ENCODE data around the gene SRSF3. TPM values are rescaled to one million over a fixed set of nuclear protein-coding genes. Genes with fewer than 3 reads are reported as not detected.

The SRSF3 gene
- total RNA-seq, 1 experiment from 2014 or later, result 425 TPM

GRCh38 chr6:36547646-36548400, 46.3 kb upstream of the SRSF3 start:
- Histone ChIP-seq H3K9me3 (no peaks in the 10 kb centered on the region), H3K4me3 (ENCODE audit: low read depth, low read length) (peak overlapping the region; percentile 0; the same call in 1 of the 2 replicates), H3K4me1 (peaks cover 6% of the 10 kb centered on the region; the same call in 1 of the 2 replicates), H3K36me3 (ENCODE audit: control insufficient read depth, insufficient read depth, low read length) (no peaks in the 10 kb centered on the region), H3K27me3 (replicated peaks; ENCODE audit: control insufficient read depth, insufficient read depth, low read length) (no peaks in the 10 kb centered on the region)
- Mint-ChIP-seq H3K36me3 (ENCODE audit: insufficient read depth, unreplicated experiment) (peaks cover 11% of the 10 kb centered on the region), H3K27me3 (ENCODE audit: insufficient read depth, unreplicated experiment) (no peaks in the 10 kb centered on the region), H3K4me1 (ENCODE audit: low read depth, unreplicated experiment) (peaks cover 8% of the 10 kb centered on the region), H3K4me3 (ENCODE audit: unreplicated experiment) (peak overlapping the region; percentile 99), H3K9me3 (ENCODE audit: unreplicated experiment) (no peaks in the 10 kb centered on the region), H3K27ac (ENCODE audit: unreplicated experiment) (no peak overlapping the region)
- no peak for DNase-seq
- ChIA-PET CTCF (interaction anchor here (0.5 kb wide), 1 partner anchor 47 kb away, joined by 12 read pairs; no protein-coding TSS in a partner anchor), POLR2A (no interaction called here)
- BruUV-seq (replicated peaks), result TSS peak; percentile 85
- no peak for TF ChIP-seq CTCF (IDR thresholded peaks at IDR 0.05; ENCODE audit: insufficient read depth in 1 of 2, low read depth in 1 of 2, low read length in 1 of 2, severe bottlenecking in 1 of 2, unreplicated experiment in 1 of 2)
- intact Hi-C loops (cut with micrococcal nuclease; ENCODE audit: unreplicated experiment), result loop anchor here (1.0 to 2.0 kb wide), 3 partner anchors 31 to 125 kb away; partner anchors contain the start of gene SRSF3

GRCh38 chr6:36548401-36548743, 45.8 kb upstream of the SRSF3 start:
- H3K27me3 Mint-ChIP-seq (ENCODE audit: insufficient read depth, unreplicated experiment), result no peaks in the 10 kb centered on the region
- Histone ChIP-seq H3K27me3 (replicated peaks; ENCODE audit: control insufficient read depth, insufficient read depth, low read length) (no peaks in the 10 kb centered on the region), H3K4me3 (ENCODE audit: low read depth, low read length) (no peak overlapping the region), H3K36me3 (ENCODE audit: control insufficient read depth, insufficient read depth, low read length) (no peaks in the 10 kb centered on the region), H3K4me1 (peaks cover 6% of the 10 kb centered on the region; the same call in 1 of the 2 replicates), H3K9me3 (no peaks in the 10 kb centered on the region)
- no peak overlapping the region for H3K4me3 Mint-ChIP-seq (ENCODE audit: unreplicated experiment)
- intact Hi-C loops (cut with micrococcal nuclease; ENCODE audit: unreplicated experiment), result no loop called here
- no peak for TF ChIP-seq CTCF (IDR thresholded peaks at IDR 0.05; ENCODE audit: insufficient read depth in 1 of 2, low read depth in 1 of 2, low read length in 1 of 2, severe bottlenecking in 1 of 2, unreplicated experiment in 1 of 2)
- H3K27ac Mint-ChIP-seq (ENCODE audit: unreplicated experiment), result no peak overlapping the region
- H3K9me3 Mint-ChIP-seq (ENCODE audit: unreplicated experiment), result no peaks in the 10 kb centered on the region
- H3K36me3 Mint-ChIP-seq (ENCODE audit: insufficient read depth, unreplicated experiment), result peaks cover 7% of the 10 kb centered on the region
- H3K4me1 Mint-ChIP-seq (ENCODE audit: low read depth, unreplicated experiment), result peaks cover 8% of the 10 kb centered on the region
- no TSS peak for BruUV-seq (replicated peaks)
- no peak for DNase-seq
- POLR2A ChIA-PET, result no interaction called here
- CTCF ChIA-PET, result interaction anchor here (0.5 kb wide), 1 partner anchor 48 kb away, joined by 12 read pairs; no protein-coding TSS in a partner anchor

- Mint-ChIP-seq H3K9me3 (ENCODE audit: unreplicated experiment) (no peaks in the 10 kb centered on the region), H3K4me3 (ENCODE audit: unreplicated experiment) (no peak overlapping the region), H3K36me3 (ENCODE audit: insufficient read depth, unreplicated experiment) (peaks cover 6% of the 10 kb centered on the region), H3K27ac (ENCODE audit: unreplicated experiment) (no peak overlapping the region), H3K4me1 (ENCODE audit: low read depth, unreplicated experiment) (peaks cover 7% of the 10 kb centered on the region), H3K27me3 (ENCODE audit: insufficient read depth, unreplicated experiment) (no peaks in the 10 kb centered on the region)
- ChIA-PET POLR2A (no interaction called here), CTCF (no interaction called here)
- H3K36me3 ChIP-seq (ENCODE audit: control insufficient read depth, insufficient read depth, low read length), result no peaks in the 10 kb centered on the region
- TF ChIP-seq CTCF (IDR thresholded peaks at IDR 0.05; ENCODE audit: insufficient read depth in 1 of 2, low read depth in 1 of 2, low read length in 1 of 2, severe bottlenecking in 1 of 2, unreplicated experiment in 1 of 2), result no peak
- BruUV-seq (replicated peaks), result no TSS peak
- DNase-seq, result no peak
- H3K4me3 ChIP-seq (ENCODE audit: low read depth, low read length), result no peak overlapping the region
- intact Hi-C loops (cut with micrococcal nuclease; ENCODE audit: unreplicated experiment), result no loop called here
- H3K4me1 ChIP-seq, result peaks cover 6% of the 10 kb centered on the region; the same call in 1 of the 2 replicates
- no peaks in the 10 kb centered on the region for H3K9me3 ChIP-seq
- no peaks in the 10 kb centered on the region for H3K27me3 ChIP-seq (replicated peaks; ENCODE audit: control insufficient read depth, insufficient read depth, low read length)
Measured at GRCh38 chr6:36550473-36551000, 43.6 kb upstream of the SRSF3 start.
